ENCODE measurements around the gene MNS1. TPM values are rescaled to one million over a fixed set of nuclear protein-coding genes. Genes with fewer than 3 reads are reported as not detected.

MNS1 gene
- total and polyA plus RNA-seq, 2 donors from 2014 or later, result 5.6 to 6.9 TPM

- FAIRE-seq, result no peak
These were observed 70.0 kb downstream of the MNS1 start for GRCh38 chr15:56394909-56395308.

GRCh38 chr15:56393277-56393676 lies 71.7 kb downstream of the MNS1 start:
- Histone ChIP-seq H3K4me3 (ENCODE audit: low read length in 3 of 3) (no peak overlapping the region), H3K9ac (ENCODE audit: low read length in 3 of 3) (no peak overlapping the region), H3K36me3 (ENCODE audit: control insufficient read depth in 2 of 3, insufficient read depth in 3 of 3, low read length in 3 of 3) (no peaks in the 10 kb centered on the region), H3K27ac (ENCODE audit: low read depth in 2 of 2, low read length in 2 of 2) (no peak overlapping the region), H3K9me3 (ENCODE audit: control insufficient read depth in 2 of 3, insufficient read depth in 1 of 3, low read length in 3 of 3) (no peaks in the 10 kb centered on the region), H3K4me1 (ENCODE audit: control insufficient read depth in 2 of 3, insufficient read depth in 2 of 3, low read depth in 1 of 3, low read length in 3 of 3) (no peaks in the 10 kb centered on the region), H3K27me3 (ENCODE audit: control insufficient read depth, insufficient read depth, low read length) (no peaks in the 10 kb centered on the region)
- intact Hi-C loops (cut with DNase I), result no loop called here
- FAIRE-seq (no peak), DNase-seq (no peak)
- TF ChIP-seq CTCF (IDR thresholded peaks at IDR 0.05; ENCODE audit: borderline replicate concordance, extremely low read depth, insufficient read depth), result no peak

More at GRCh38 chr15:56394909-56395308, 70.0 kb downstream of the MNS1 start:
- no peak overlapping the region for H3K27ac ChIP-seq (ENCODE audit: low read depth in 2 of 2, low read length in 2 of 2)
- intact Hi-C loops (cut with DNase I), result no loop called here
- DNase-seq, result no peak
- H3K36me3 ChIP-seq (ENCODE audit: control insufficient read depth in 2 of 3, insufficient read depth in 3 of 3, low read length in 3 of 3), result no peaks in the 10 kb centered on the region
- no peaks in the 10 kb centered on the region for H3K27me3 ChIP-seq (ENCODE audit: control insufficient read depth, insufficient read depth, low read length)
- no peak for TF ChIP-seq CTCF (IDR thresholded peaks at IDR 0.05; ENCODE audit: borderline replicate concordance, extremely low read depth, insufficient read depth)
- no peak overlapping the region for H3K4me3 ChIP-seq (ENCODE audit: low read length in 3 of 3)
- H3K4me1 ChIP-seq (ENCODE audit: control insufficient read depth in 2 of 3, insufficient read depth in 2 of 3, low read depth in 1 of 3, low read length in 3 of 3), result no peaks in the 10 kb centered on the region
- H3K9me3 ChIP-seq (ENCODE audit: control insufficient read depth in 2 of 3, insufficient read depth in 1 of 3, low read length in 3 of 3), result no peaks in the 10 kb centered on the region
- no peak overlapping the region for H3K9ac ChIP-seq (ENCODE audit: low read length in 3 of 3)

- Histone ChIP-seq H3K36me3 (ENCODE audit: control insufficient read depth in 2 of 3, insufficient read depth in 3 of 3, low read length in 3 of 3) (no peaks in the 10 kb centered on the region), H3K27ac (ENCODE audit: low read depth in 2 of 2, low read length in 2 of 2) (no peak overlapping the region), H3K4me1 (ENCODE audit: control insufficient read depth in 2 of 3, insufficient read depth in 2 of 3, low read depth in 1 of 3, low read length in 3 of 3) (no peaks in the 10 kb centered on the region), H3K4me3 (ENCODE audit: low read length in 3 of 3) (no peak overlapping the region), H3K9ac (ENCODE audit: low read length in 3 of 3) (no peak overlapping the region), H3K9me3 (ENCODE audit: control insufficient read depth in 2 of 3, insufficient read depth in 1 of 3, low read length in 3 of 3) (no peaks in the 10 kb centered on the region), H3K27me3 (ENCODE audit: control insufficient read depth, insufficient read depth, low read length) (no peaks in the 10 kb centered on the region)
- intact Hi-C loops (cut with DNase I), result no loop called here
- FAIRE-seq (no peak), DNase-seq (no peak)
- no peak for TF ChIP-seq CTCF (IDR thresholded peaks at IDR 0.05; ENCODE audit: borderline replicate concordance, extremely low read depth, insufficient read depth)
These were observed 74.1 kb downstream of the MNS1 start for GRCh38 chr15:56390739-56391267.

- intact Hi-C loops (cut with DNase I), result no loop called here
- FAIRE-seq (no peak), DNase-seq (no peak)
- Histone ChIP-seq H3K27ac (ENCODE audit: low read depth in 2 of 2, low read length in 2 of 2) (no peak overlapping the region), H3K27me3 (ENCODE audit: control insufficient read depth, insufficient read depth, low read length) (no peaks in the 10 kb centered on the region), H3K4me3 (ENCODE audit: low read length in 3 of 3) (no peak overlapping the region), H3K36me3 (ENCODE audit: control insufficient read depth in 2 of 3, insufficient read depth in 3 of 3, low read length in 3 of 3) (no peaks in the 10 kb centered on the region), H3K9me3 (ENCODE audit: control insufficient read depth in 2 of 3, insufficient read depth in 1 of 3, low read length in 3 of 3) (no peaks in the 10 kb centered on the region), H3K4me1 (ENCODE audit: control insufficient read depth in 2 of 3, insufficient read depth in 2 of 3, low read depth in 1 of 3, low read length in 3 of 3) (no peaks in the 10 kb centered on the region), H3K9ac (ENCODE audit: low read length in 3 of 3) (no peak overlapping the region)
- TF ChIP-seq CTCF (IDR thresholded peaks at IDR 0.05; ENCODE audit: borderline replicate concordance, extremely low read depth, insufficient read depth), result no peak
These were observed 79.0 kb downstream of the MNS1 start for GRCh38 chr15:56385908-56386307.

Measured in kidney (tissue), 14 donors.